Renal cortical epithelial cell (primary cell): ENCODE results near the gene NRBF2. TPM values are rescaled to one million over a fixed set of nuclear protein-coding genes. Genes with fewer than 3 reads are reported as not detected.
A peak's percentile ranks its signal among the peaks of the same experiment; 100 is the strongest.
"Not testable (repeated sequence)": the region's sequence is repeated elsewhere in the genome, so short reads cannot be mapped to it uniquely, and the experiment has no call there.

Experiments used
- DNase-seq: peaks from one replicate; pipeline ENCODE4 v3.0.0-alpha.2; 2011; ENCODE audit warnings: low read depth
- total RNA-seq: library from RNA; depleted of rRNA; stranded (reverse); fragments of >200 nt; gene quantifications from 2 replicates; pipeline ENCODE4 v1.2.3, GENCODE V29; 2014

The NRBF2 gene
- total RNA-seq = 33.9 and 41.5 TPM in 2 replicates

GRCh38 chr10:63133056-63133820, at the start of gene NRBF2:
Gene NRBF2 (plus strand): TSS chr10:63133328. CDS start chr10:63133471, 143 bp downstream.
- DNase-seq = peak; percentile 97

GRCh38 chr10:63083406-63083805, 49.7 kb upstream of the NRBF2 start:
- not testable (repeated sequence) for DNase-seq

GRCh38 chr10:63083904-63084689, 49.0 kb upstream of the NRBF2 start:
- DNase-seq = peak; percentile 76

GRCh38 chr10:63084690-63085382, 48.3 kb upstream of the NRBF2 start:
- no peak for DNase-seq

GRCh38 chr10:63093227-63093626, 39.9 kb upstream of the NRBF2 start:
- no peak for DNase-seq

GRCh38 chr10:63094405-63094804, 38.7 kb upstream of the NRBF2 start:
- peak; percentile 65 for DNase-seq

- peak; percentile 83 for DNase-seq
Observed at GRCh38 chr10:63094881-63095280, 38.2 kb upstream of the NRBF2 start.

GRCh38 chr10:63099734-63100133, 33.4 kb upstream of the NRBF2 start:
- DNase-seq = no peak

- DNase-seq = not testable (repeated sequence)
Observed at GRCh38 chr10:63101091-63101490, 32.0 kb upstream of the NRBF2 start.

- DNase-seq = not testable (repeated sequence)
Observed at GRCh38 chr10:63102279-63102883, 30.7 kb upstream of the NRBF2 start.

- DNase-seq = not testable (repeated sequence)
Observed at GRCh38 chr10:63103178-63103577, 29.9 kb upstream of the NRBF2 start.

- no peak for DNase-seq
Observed at GRCh38 chr10:63103971-63104409, 29.1 kb upstream of the NRBF2 start.

- DNase-seq = no peak
Observed at GRCh38 chr10:63105225-63106110, 27.7 kb upstream of the NRBF2 start.

GRCh38 chr10:63106111-63106755, 26.9 kb upstream of the NRBF2 start:
- no peak for DNase-seq

- no peak for DNase-seq
Observed at GRCh38 chr10:63107943-63108437, 25.1 kb upstream of the NRBF2 start.

- DNase-seq = no peak
Observed at GRCh38 chr10:63110940-63111339, 22.2 kb upstream of the NRBF2 start.

GRCh38 chr10:63114031-63114814, 18.9 kb upstream of the NRBF2 start:
- peak; percentile 84 for DNase-seq

- peak; percentile 94 for DNase-seq
Observed at GRCh38 chr10:63115732-63116383, 17.3 kb upstream of the NRBF2 start.
